Endothelial cell of umbilical vein (primary cell): ENCODE measurements around the gene RPS19BP1. TPM values are rescaled to one million over a fixed set of nuclear protein-coding genes. Genes with fewer than 3 reads are reported as not detected.

Experiments used
- BruUV-seq: library from RNA; stranded (reverse); fragments of 400-500 nt; replicated peaks from 2 replicates; lab custom pipeline; 2021; lab: Mats Ljungman, UMichigan
- CTCF ChIA-PET: fragments of 300-600, 350-600 bp; sonication (Branson Sonifier 250); formaldehyde crosslinking; loops from one replicate; lab custom pipeline; 2021; ENCODE audit warnings: antibody characterized with exemption, inconsistent platforms; lab: Charles Lee
- POLR2A ChIA-PET: fragments of 300-600, 350-600 bp; sonication (Branson Sonifier 250); formaldehyde crosslinking; loops from one replicate; lab custom pipeline; 2021; ENCODE audit warnings: antibody characterized with exemption, inconsistent platforms; lab: Charles Lee
- DNase-seq: peaks from one replicate; pipeline ENCODE4 v3.0.0-alpha.2; 2011; ENCODE audit warnings: low read depth, low spot score
- FAIRE-seq: peaks from 2 replicates; lab custom pipeline; 2011; peaks lifted over from hg19 to GRCh38; lab: Jason Lieb, UNC
- H2AFZ ChIP-seq: 2 replicates; pipeline ENCODE4 v1.6.0; 2012; ENCODE audit warnings: low read depth, low read length, control low read depth, inconsistent platforms
- H3K27ac ChIP-seq: 2 replicates; pipeline ENCODE4 v1.5.1; 2011; ENCODE audit warnings: low read depth, mild to moderate bottlenecking, control low read depth, low read length, moderate library complexity; ENCODE audit not compliant: insufficient read depth
- H3K27me3 ChIP-seq, 2 experiments: 2 replicates each; pipeline versions ENCODE4 v1.6.0 to v1.6.1; 2011; ENCODE audit warnings: low read length in 2 of 2, mixed read lengths in 1 of 2; ENCODE audit not compliant: control insufficient read depth in 2 of 2, insufficient read depth in 2 of 2
- H3K36me3 ChIP-seq, 2 experiments: 2 replicates in 1 of 2; 3 replicates in 1 of 2; pipeline ENCODE4 v1.5.1; 2011; ENCODE audit warnings: low read length in 2 of 2, mild to moderate bottlenecking in 1 of 2, moderate library complexity in 1 of 2; ENCODE audit not compliant: control insufficient read depth in 2 of 2, insufficient read depth in 2 of 2; ENCODE audit errors: extremely low read depth in 1 of 2
- H3K4me1 ChIP-seq: 3 replicates; pipeline ENCODE4 v1.5.1; 2011; ENCODE audit warnings: mild to moderate bottlenecking, low read length; ENCODE audit not compliant: control insufficient read depth, insufficient read depth; ENCODE audit errors: extremely low read depth
- H3K4me2 ChIP-seq: 2 replicates; pipeline ENCODE4 v1.6.1; 2011; ENCODE audit warnings: low read length, control low read depth, mixed read lengths; ENCODE audit not compliant: insufficient read depth
- H3K4me3 ChIP-seq, 3 experiments: fragments of 200-600 bp in 1 of 3; sonication (generic), shearing (Covaris generic) in 1 of 3; replicated peaks in 1 of 3; 2 replicates each; pipeline ENCODE4 v1.5.1; 2011 to 2016; ENCODE audit warnings: control low read depth in 3 of 3, low read length in 3 of 3, mild to moderate bottlenecking in 2 of 3, inconsistent platforms in 1 of 3, low read depth in 1 of 3, moderate library complexity in 1 of 3; ENCODE audit not compliant: insufficient read depth in 1 of 3
- H3K79me2 ChIP-seq: 2 replicates; pipeline ENCODE4 v1.6.0; 2012; ENCODE audit warnings: low read length, inconsistent platforms; ENCODE audit not compliant: control insufficient read depth, insufficient read depth
- H3K9ac ChIP-seq: replicated peaks from 2 replicates; pipeline ENCODE3; 2011; ENCODE audit warnings: low read length, control low read depth; ENCODE audit not compliant: insufficient read depth; ENCODE audit errors: extremely low read depth
- H3K9me1 ChIP-seq: replicated peaks from 3 replicates; pipeline ENCODE4 v1.6.0; 2011; ENCODE audit warnings: mild to moderate bottlenecking, low read length; ENCODE audit not compliant: control insufficient read depth, insufficient read depth; ENCODE audit errors: extremely low read depth
- H3K9me3 ChIP-seq: replicated peaks from 2 replicates; pipeline ENCODE4 v1.5.1; 2012; ENCODE audit warnings: low read length, inconsistent platforms; ENCODE audit not compliant: control insufficient read depth, insufficient read depth
- H4K20me1 ChIP-seq: replicated peaks from 2 replicates; pipeline ENCODE3; 2011; ENCODE audit warnings: mild to moderate bottlenecking, low read length; ENCODE audit not compliant: control insufficient read depth, insufficient read depth; ENCODE audit errors: extremely low read depth
- GATA2 ChIP-seq: IDR thresholded peaks from 2 replicates; pipeline ENCODE4 v1.7.0; 2011; ENCODE audit warnings: low read depth, mild to moderate bottlenecking, moderate library complexity, mixed read lengths, low read length; ENCODE audit not compliant: insufficient read length, insufficient read depth
- JUN ChIP-seq: IDR thresholded peaks from 2 replicates; pipeline ENCODE4 v1.6.1; 2011; ENCODE audit warnings: borderline replicate concordance, low read depth; ENCODE audit not compliant: insufficient read length, insufficient read depth
- MYC ChIP-seq: IDR thresholded peaks from one replicate; pipeline ENCODE4 v1.6.1; 2011; ENCODE audit warnings: mild to moderate bottlenecking, low read depth, low read length
- POLR2A ChIP-seq: IDR thresholded peaks from 2 replicates; pipeline ENCODE4 v1.6.1; 2012; ENCODE audit warnings: low read depth, mild to moderate bottlenecking, control low read depth, low read length
- dilution Hi-C: fragments of 300-500 bp; cut with MboI; formaldehyde crosslinking; loops from one replicate; pipeline ENCODE4 v1.15.0; 2019; ENCODE audit warnings: low sequenced_read_pairs; ENCODE audit not compliant: extremely low pct_ligation_motif_present
- intact Hi-C: fragments of 100-400 bp; cut with micrococcal nuclease; formaldehyde crosslinking; loops from one replicate; pipeline ENCODE4 v1.10.0; 2022
- polyA plus RNA-seq, 4 experiments: library from polyadenylated mRNA; depleted of rRNA in 3 of 4; stranded (reverse) in 3 of 4; unstranded in 1 of 4; fragments of >200 nt; gene quantifications; 2 replicates each; pipeline versions ENCODE4 v1.2.1 to v1.2.3, GENCODE V29; 2011 to 2012; ENCODE audit warnings: missing spikeins in 1 of 4
- total RNA-seq: library from RNA; stranded (reverse); gene quantifications from 2 replicates; pipeline ENCODE4 v1.2.3, GENCODE V29; 2021
- TF ChIP-seq, protein P1 (sequence below), 2 donors: IDR thresholded peaks; 1 replicate in 1 of 2; 2 replicates in 1 of 2; pipeline ENCODE4 v1.5.1; 2011; ENCODE audit warnings: low read length in 2 of 2, mild to moderate bottlenecking in 2 of 2, moderate library complexity in 2 of 2, control low read depth in 1 of 2, inconsistent platforms in 1 of 2, low read depth in 1 of 2; ENCODE audit not compliant: insufficient read depth in 1 of 2; ENCODE audit errors: extremely low read depth in 1 of 2

Gene RPS19BP1
- total and polyA plus RNA-seq, 2 donors (not counting 3 experiments of a cell fraction or from before 2014, with no cell fraction given), result 66.6 to 84.3 TPM

DNA sequence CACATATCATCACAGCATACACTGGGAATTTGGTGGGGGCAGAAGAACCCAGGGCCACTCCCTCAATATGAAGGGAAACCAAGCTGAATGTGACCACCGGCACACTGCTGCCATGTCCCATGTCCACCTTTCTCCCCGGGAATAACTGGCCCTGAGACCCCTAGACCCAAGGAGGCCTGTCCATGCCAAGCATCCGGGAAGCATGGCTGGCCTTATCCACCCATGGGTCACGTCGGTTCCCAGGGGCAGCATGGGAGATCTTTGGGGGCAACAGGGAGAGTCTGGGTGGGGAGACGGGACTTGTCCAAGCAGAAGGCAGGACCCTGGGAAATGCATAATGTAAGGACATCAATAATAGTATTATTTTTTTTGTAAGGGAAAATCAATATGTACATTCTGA, 40.9 kb downstream of the RPS19BP1 start:
- FAIRE-seq, result no peak
- no peak overlapping the region for H3K27ac ChIP-seq
- H3K9me3 ChIP-seq, result no peaks in the 10 kb centered on the region
- ChIA-PET CTCF (interaction anchor here (0.6 to 6.7 kb wide), 7 partner anchors 10 to 330 kb away, joined by 3 to 197 read pairs (median 12); partner anchors contain the start of genes MIEF1 and RPS19BP1), POLR2A (no interaction called here)
- H3K27me3 ChIP-seq, result no peaks in the 10 kb centered on the region
- DNase-seq, result no peak
- no TSS peak for BruUV-seq
- no peak overlapping the region for H3K4me3 ChIP-seq
- no peaks in the 10 kb centered on the region for H3K36me3 ChIP-seq
- no peaks in the 10 kb centered on the region for H3K4me1 ChIP-seq
- H3K4me2 ChIP-seq, result no peak overlapping the region
- TF ChIP-seq MYC (no peak), JUN (no peak), POLR2A (no peak), GATA2 (no peak)
- TF ChIP-seq, protein P1, sequence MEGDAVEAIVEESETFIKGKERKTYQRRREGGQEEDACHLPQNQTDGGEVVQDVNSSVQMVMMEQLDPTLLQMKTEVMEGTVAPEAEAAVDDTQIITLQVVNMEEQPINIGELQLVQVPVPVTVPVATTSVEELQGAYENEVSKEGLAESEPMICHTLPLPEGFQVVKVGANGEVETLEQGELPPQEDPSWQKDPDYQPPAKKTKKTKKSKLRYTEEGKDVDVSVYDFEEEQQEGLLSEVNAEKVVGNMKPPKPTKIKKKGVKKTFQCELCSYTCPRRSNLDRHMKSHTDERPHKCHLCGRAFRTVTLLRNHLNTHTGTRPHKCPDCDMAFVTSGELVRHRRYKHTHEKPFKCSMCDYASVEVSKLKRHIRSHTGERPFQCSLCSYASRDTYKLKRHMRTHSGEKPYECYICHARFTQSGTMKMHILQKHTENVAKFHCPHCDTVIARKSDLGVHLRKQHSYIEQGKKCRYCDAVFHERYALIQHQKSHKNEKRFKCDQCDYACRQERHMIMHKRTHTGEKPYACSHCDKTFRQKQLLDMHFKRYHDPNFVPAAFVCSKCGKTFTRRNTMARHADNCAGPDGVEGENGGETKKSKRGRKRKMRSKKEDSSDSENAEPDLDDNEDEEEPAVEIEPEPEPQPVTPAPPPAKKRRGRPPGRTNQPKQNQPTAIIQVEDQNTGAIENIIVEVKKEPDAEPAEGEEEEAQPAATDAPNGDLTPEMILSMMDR (IDR thresholded peaks at IDR 0.05; ENCODE audit: extremely low read depth in 1 of 2, insufficient read depth in 1 of 2, low read depth in 1 of 2, low read length in 2 of 2), result no peak
- no peak overlapping the region for H3K9ac ChIP-seq
- dilution Hi-C loops, result no loop called here
- H4K20me1 ChIP-seq, result no peaks in the 10 kb centered on the region
- H3K79me2 ChIP-seq, result no peaks in the 10 kb centered on the region
- intact Hi-C loops, result loop anchor here (10.0 kb wide), 1 partner anchor 147 kb away; the partner anchor contains the start of gene SYNGR1
- H3K9me1 ChIP-seq, result no peaks in the 10 kb centered on the region
- no peak overlapping the region for H2AFZ ChIP-seq
